ENCODE data around the gene PRDX6. TPM values are rescaled to one million over a fixed set of nuclear protein-coding genes. Genes with fewer than 3 reads are reported as not detected.

PRDX6 gene
- total RNA-seq, 1 experiment from 2014 or later: 533 TPM

- Histone ChIP-seq H3K4me1 (ENCODE audit: insufficient read depth, low read length) (no peaks in the 10 kb centered on the region), H4K91ac (ENCODE audit: insufficient read length, low read depth, low read length) (no peak overlapping the region), H3K9ac (ENCODE audit: extremely low read depth, insufficient read length, low read length) (no peak overlapping the region), H2BK120ac (ENCODE audit: low read depth, low read length, poor library complexity, severe bottlenecking) (no peak overlapping the region), H3K14ac (ENCODE audit: insufficient read depth, low read length) (no peak overlapping the region), H3K56ac (ENCODE audit: insufficient read length, low read depth, low read length) (no peak overlapping the region), H2BK15ac (ENCODE audit: low read depth, low read length) (no peak overlapping the region), H2BK5ac (ENCODE audit: insufficient read length, low read length) (no peak overlapping the region), H2BK12ac (ENCODE audit: insufficient read length, low read depth, low read length) (no peak overlapping the region), H3K4ac (ENCODE audit: low read depth, low read length) (no peak overlapping the region), H3K79me2 (ENCODE audit: insufficient read depth, low read length) (no peaks in the 10 kb centered on the region), H4K8ac (replicated peaks; ENCODE audit: insufficient read length, low read depth, low read length) (no peak overlapping the region), H3T11ph (ENCODE audit: low read length) (no peak overlapping the region), H3K27ac (ENCODE audit: insufficient read length, low read depth, low read length) (no peak overlapping the region), H2AK5ac (ENCODE audit: insufficient read length, low read length) (no peak overlapping the region), H3K27me3 (ENCODE audit: insufficient read depth, low read length) (no peaks in the 10 kb centered on the region), H3K4me2 (ENCODE audit: insufficient read depth, insufficient read length, low read length) (no peak overlapping the region), H3K9me3 (ENCODE audit: control insufficient read depth, low read depth, low read length) (no peaks in the 10 kb centered on the region), H4K5ac (ENCODE audit: insufficient read length, low read depth, low read length) (no peak overlapping the region), H3K79me1 (ENCODE audit: insufficient read depth, low read depth, low read length, poor library complexity, severe bottlenecking) (no peaks in the 10 kb centered on the region), H2AFZ (ENCODE audit: low read length) (no peak overlapping the region), H2BK20ac (ENCODE audit: low read depth, low read length, poor library complexity, severe bottlenecking) (no peak overlapping the region), H3K23ac (ENCODE audit: insufficient read length, low read depth, low read length) (no peak overlapping the region), H4K20me1 (ENCODE audit: control insufficient read depth, insufficient read depth, insufficient read length) (no peaks in the 10 kb centered on the region), H3K18ac (ENCODE audit: insufficient read length, low read depth, low read length) (no peak overlapping the region), H3K23me2 (ENCODE audit: insufficient read length, low read depth, low read length, poor library complexity, severe bottlenecking) (no peaks in the 10 kb centered on the region)
- no peaks in the 10 kb centered on the region for H3K27me3 Mint-ChIP-seq (ENCODE audit: low read depth)
- no peak for DNase-seq
- H3K36me3 Mint-ChIP-seq (ENCODE audit: insufficient read depth in 1 of 3, low read depth in 3 of 3): peaks cover 79 to 98% (median 94%) of the 10 kb centered on the region in 3 experiments
- WGBS (ENCODE audit: extremely low coverage, insufficient read length, low lambda C conversion rate): no CpG with 5 or more reads among the region's 7 CpGs
- H3K27ac Mint-ChIP-seq: no peak overlapping the region
- no peaks in the 10 kb centered on the region for H3K9me3 Mint-ChIP-seq
- H3K4me3 Mint-ChIP-seq: no peak overlapping the region
- no peak for TF ChIP-seq CTCF (conservative IDR thresholded peaks at IDR 0.05)
- peaks cover 21 to 23% of the 10 kb centered on the region in 2 experiments for H3K4me1 Mint-ChIP-seq
Observed at GRCh38 chr1:173485401-173485800, 8.3 kb downstream of the PRDX6 start.
